ENCODE measurements around the gene CDK14. TPM values are rescaled to one million over a fixed set of nuclear protein-coding genes. Genes with fewer than 3 reads are reported as not detected.

CDK14 gene
- 10 to 100 TPM in 7 of 8 experiments, 1 to 10 TPM in 1; 9.9 to 50.5 (median 13.3) TPM for total RNA-seq

DNA sequence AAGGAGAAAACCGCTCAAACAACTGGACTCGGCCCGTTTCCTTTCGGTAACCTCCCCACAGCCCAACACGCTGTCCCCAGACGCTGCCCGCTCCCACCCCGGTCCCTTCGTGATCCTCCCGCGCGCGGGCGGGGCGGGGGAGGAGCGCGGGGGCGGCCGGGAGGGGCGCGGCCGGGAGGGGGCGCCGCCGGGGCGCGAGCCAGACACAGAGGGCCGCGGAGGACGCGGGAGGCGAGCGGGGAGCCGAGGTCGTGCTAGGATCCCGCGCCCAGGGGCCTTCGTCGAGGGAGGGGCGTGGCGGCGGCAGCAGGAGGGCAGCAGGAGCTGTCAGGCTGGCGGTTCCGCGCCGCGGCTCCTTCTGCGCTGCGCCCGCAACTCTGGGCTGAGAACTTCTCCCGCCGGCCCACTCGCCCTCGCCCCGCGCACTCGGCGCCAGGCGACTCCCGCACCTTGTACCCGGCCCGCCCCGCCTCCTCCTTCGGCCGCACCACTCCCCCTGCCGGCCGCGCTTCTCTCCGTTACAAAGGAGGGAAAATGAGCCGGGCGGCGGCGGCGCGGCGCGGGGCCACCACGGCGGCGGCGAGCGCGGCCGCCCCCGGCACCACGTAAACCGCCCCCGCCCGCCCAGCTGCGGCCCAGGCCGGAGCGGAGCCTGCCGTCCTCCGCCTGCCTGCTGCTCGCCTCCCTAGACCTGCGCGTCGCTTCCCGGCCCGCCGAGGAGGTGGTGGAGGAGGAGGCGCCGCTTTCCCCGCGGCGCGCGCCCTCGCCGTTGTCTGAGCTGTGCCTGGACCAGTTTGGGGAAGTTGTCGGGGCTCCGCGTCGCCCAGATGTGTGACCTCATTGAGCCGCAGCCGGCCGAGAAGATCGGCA, at the start of gene CDK14:
TSS of gene CDK14 (plus strand) at position 521 of the 870 bp plus-strand sequence. CDS start at position 828, 307 bp downstream.
- ATAC-seq (replicated peaks in 6 of 8): peak; percentile 80 to 91 (median 87)
- Histone ChIP-seq H3K27ac (peak within 1 kb of the TSS in 1 of 2 donors; percentile 68), H3K4me3 (peak within 1 kb of the TSS; percentile 52 to 89 (median 74)), H3K4me1 (replicated peaks in 1 of 2) (peaks cover 4 to 14% of the 10 kb centered on the region in 2 donors)
- in situ Hi-C loops (cut with MboI; ENCODE audit: low pct_unique_long_range_greater_than_20kb in 2 of 9, low sequenced_read_pairs in 9 of 9, unreplicated experiment in 9 of 9): loop anchor here in 2 of 9 experiments (25.0 kb wide), 1 partner anchor 134 kb away; the partner anchor contains the start of gene PTTG1IP2 (in 2 of the 2)
- 0% methylated on average over 1 of the region's 118 CpGs; no CpG with 5 or more reads in 9 of the 10 experiments for WGBS, 10 experiments

DNA sequence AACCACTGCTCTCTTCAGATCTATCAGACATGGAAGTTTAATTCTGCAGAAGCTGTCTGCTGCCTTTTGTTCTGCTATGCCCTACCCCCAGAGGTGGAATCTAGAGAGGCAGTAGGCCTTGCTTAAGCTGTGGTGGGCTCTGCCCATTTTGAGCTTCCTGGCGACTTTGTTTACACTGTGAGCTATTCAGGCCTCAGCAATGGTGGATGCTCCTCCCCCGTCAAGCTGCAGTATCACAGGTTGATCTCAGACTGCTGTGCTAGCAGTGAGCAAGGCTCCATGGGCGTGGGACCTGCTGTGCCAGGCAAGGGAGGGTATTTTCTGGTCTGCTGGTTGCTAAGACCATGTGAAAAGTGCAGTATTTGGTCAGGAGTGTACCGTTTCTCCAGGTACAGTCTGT, 45.1 kb upstream of the CDK14 start:
- no peak for ATAC-seq (replicated peaks in 6 of 8)
- no peak overlapping the region for H3K4me3 ChIP-seq
- no peaks in the 10 kb centered on the region for H3K4me1 ChIP-seq (replicated peaks in 1 of 2)
- in situ Hi-C loops (cut with MboI; ENCODE audit: low pct_unique_long_range_greater_than_20kb in 2 of 9, low sequenced_read_pairs in 9 of 9, unreplicated experiment in 9 of 9): no loop called here
- WGBS, 10 experiments: 37 to 80% (median 60%) methylated on average over 1 to 4 of the region's 4 CpGs; no CpG with 5 or more reads in 3 of the 10 experiments
- no peak overlapping the region for H3K27ac ChIP-seq

GRCh38 chr7:90552521-90552920, 43.6 kb upstream of the CDK14 start:
- in situ Hi-C loops (cut with MboI; ENCODE audit: low pct_unique_long_range_greater_than_20kb in 2 of 9, low sequenced_read_pairs in 9 of 9, unreplicated experiment in 9 of 9): no loop called here
- no peak for ATAC-seq (replicated peaks in 6 of 8)
- Histone ChIP-seq H3K4me3 (no peak overlapping the region), H3K27ac (no peak overlapping the region), H3K4me1 (replicated peaks in 1 of 2) (no peaks in the 10 kb centered on the region)
- WGBS, 10 experiments: 0 to 100% (median 61%) methylated on average over 1 of the region's 1 CpG; no CpG with 5 or more reads in 2 of the 10 experiments

- 0 to 100% (median 70%) methylated on average over 1 of the region's 1 CpG; no CpG with 5 or more reads in 2 of the 10 experiments for WGBS, 10 experiments
- in situ Hi-C loops (cut with MboI; ENCODE audit: low pct_unique_long_range_greater_than_20kb in 2 of 9, low sequenced_read_pairs in 9 of 9, unreplicated experiment in 9 of 9): no loop called here
- no peak overlapping the region for H3K27ac ChIP-seq
Measured at GRCh38 chr7:90560730-90561129, 35.4 kb upstream of the CDK14 start.

DNA sequence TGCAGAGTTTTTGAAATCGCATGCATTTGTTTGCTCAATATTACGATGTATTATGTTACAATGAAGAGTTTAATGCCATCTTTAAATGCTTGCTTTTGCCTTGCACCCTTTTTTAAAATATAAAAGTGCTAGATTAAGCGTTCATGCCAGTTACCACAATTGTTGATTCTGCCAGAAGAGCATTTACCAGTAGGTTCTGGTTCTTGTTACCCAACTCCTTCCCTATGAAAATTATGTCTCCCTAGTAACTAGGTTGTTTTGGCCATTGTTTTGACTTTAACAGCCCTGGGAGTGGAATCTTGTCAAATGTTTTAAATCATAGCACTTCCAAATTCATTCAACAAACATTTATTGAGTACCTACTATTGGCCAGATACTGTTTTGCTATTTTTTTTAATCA, 32.8 kb upstream of the CDK14 start:
- Histone ChIP-seq H3K27ac (no peak overlapping the region), H3K4me1 (replicated peaks in 1 of 2) (no peaks in the 10 kb centered on the region), H3K4me3 (no peak overlapping the region)
- in situ Hi-C loops (cut with MboI; ENCODE audit: low pct_unique_long_range_greater_than_20kb in 2 of 9, low sequenced_read_pairs in 9 of 9, unreplicated experiment in 9 of 9): no loop called here
- ATAC-seq (replicated peaks in 6 of 8): no peak
- whole genome bisulfite sequencing, 10 experiments: 8 to 100% (median 71%) methylated on average over 1 to 3 of the region's 3 CpGs

More at GRCh38 chr7:90560730-90561129, 35.4 kb upstream of the CDK14 start:
- Histone ChIP-seq H3K4me1 (replicated peaks in 1 of 2) (no peaks in the 10 kb centered on the region), H3K4me3 (no peak overlapping the region)
- no peak for ATAC-seq (replicated peaks in 6 of 8)

DNA sequence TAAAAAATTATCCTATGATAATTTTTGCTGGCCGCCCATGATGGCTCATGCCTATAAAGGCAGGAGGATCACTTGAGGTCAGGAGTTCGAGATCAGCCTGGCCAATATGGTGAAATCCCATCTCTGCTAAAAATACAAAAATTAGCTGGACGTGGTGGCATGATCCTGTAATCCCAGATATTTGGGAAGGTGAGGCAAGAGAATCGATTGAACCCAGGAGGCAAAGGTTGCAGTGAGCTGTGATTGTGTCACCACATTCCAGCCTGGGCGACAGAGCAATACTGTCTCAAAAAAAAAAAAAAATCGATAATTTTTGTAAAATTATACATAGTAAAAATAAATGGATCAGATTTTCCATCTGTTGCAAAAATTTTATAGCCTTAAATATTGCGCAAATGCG, 31.7 kb upstream of the CDK14 start:
- Histone ChIP-seq H3K4me1 (replicated peaks in 1 of 2) (no peaks in the 10 kb centered on the region), H3K27ac (no peak overlapping the region), H3K4me3 (no peak overlapping the region)
- ATAC-seq (replicated peaks in 6 of 8): no peak
- WGBS, 10 experiments: 42 to 94% (median 85%) methylated on average over 4 to 8 of the region's 8 CpGs
- in situ Hi-C loops (cut with MboI; ENCODE audit: low pct_unique_long_range_greater_than_20kb in 2 of 9, low sequenced_read_pairs in 9 of 9, unreplicated experiment in 9 of 9): no loop called here

DNA sequence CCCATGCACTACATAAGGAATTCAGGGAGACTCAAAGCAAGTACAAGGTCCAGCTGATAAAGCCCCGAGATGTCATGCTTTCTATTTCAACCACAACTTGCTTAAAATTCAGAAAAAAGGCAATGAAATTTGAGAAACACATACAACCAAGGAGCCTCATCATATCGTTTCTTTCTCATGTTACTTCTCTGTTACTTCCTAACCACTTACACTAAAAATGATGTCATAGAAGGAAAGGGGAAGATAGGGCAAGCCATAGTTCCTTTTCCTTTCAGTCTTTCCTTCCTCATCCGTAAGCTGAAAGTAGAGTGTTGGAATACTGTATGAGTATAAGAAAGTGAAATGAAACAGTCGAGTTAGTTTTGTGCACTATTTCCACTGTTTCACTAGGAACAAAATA, 27.9 kb upstream of the CDK14 start:
- in situ Hi-C loops (cut with MboI; ENCODE audit: low pct_unique_long_range_greater_than_20kb in 2 of 9, low sequenced_read_pairs in 9 of 9, unreplicated experiment in 9 of 9): no loop called here
- H3K27ac ChIP-seq: no peak overlapping the region
- WGBS, 10 experiments: 53 to 95% (median 88%) methylated on average over 1 to 4 of the region's 4 CpGs
- no peak for ATAC-seq (replicated peaks in 6 of 8)
- H3K4me3 ChIP-seq: no peak overlapping the region
- no peaks in the 10 kb centered on the region for H3K4me1 ChIP-seq (replicated peaks in 1 of 2)

DNA sequence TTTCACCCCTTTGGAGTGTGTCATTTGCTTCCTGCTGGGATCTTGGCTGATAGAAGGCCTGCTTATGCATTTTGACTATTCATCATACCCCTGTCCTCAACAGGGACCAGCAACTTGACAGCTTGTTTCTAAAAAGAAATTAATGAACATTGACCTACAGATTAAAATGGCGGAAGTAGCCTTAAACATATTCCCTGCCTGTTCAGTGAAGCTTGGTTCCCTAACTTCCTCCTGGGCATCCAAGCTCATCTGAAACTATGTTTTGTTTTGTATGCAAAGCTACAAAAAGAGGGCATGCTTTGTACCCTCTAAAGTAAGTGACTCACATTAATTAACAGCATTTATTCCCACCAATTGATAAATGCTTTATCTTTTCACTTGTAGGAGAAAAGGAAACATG, 26.8 kb upstream of the CDK14 start:
- Histone ChIP-seq H3K27ac (no peak overlapping the region), H3K4me1 (replicated peaks in 1 of 2) (no peaks in the 10 kb centered on the region), H3K4me3 (no peak overlapping the region)
- peak in 4 of 8 experiments; percentile 17 to 50 (median 33) for ATAC-seq (replicated peaks in 6 of 8)
- in situ Hi-C loops (cut with MboI; ENCODE audit: low pct_unique_long_range_greater_than_20kb in 2 of 9, low sequenced_read_pairs in 9 of 9, unreplicated experiment in 9 of 9): no loop called here
- 45 to 100% (median 100%) methylated on average over 1 of the region's 1 CpG; no CpG with 5 or more reads in 4 of the 10 experiments for WGBS, 10 experiments

DNA sequence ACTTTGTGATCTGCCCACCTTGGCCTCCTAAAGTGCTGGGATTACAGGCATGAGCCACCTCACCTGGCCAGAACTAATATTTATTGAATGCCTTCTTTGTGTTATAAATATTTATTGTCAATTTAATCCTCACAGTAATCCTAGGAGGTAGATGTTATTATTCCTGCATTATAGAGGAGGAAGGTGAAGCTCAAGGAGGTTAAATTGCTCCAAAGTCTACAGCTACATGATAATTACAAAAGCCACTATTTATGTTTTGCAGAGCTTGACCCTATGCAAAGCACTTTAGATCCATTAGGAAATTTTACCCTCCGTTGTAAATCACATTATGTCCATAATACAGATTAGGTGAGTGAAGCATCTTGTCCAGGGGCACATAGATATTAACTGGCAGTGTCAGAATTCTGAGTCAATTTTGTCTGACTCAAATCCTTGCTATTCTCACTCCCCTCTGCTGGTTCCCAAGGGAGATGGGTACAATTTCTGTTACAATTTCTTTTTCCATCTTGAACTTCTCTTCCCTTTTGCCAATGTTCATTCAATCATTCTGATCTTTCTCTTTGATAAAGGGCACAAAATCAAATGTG, 25.7 kb upstream of the CDK14 start:
- no peak for ATAC-seq (replicated peaks in 6 of 8)
- in situ Hi-C loops (cut with MboI; ENCODE audit: low pct_unique_long_range_greater_than_20kb in 2 of 9, low sequenced_read_pairs in 9 of 9, unreplicated experiment in 9 of 9): no loop called here
- WGBS, 10 experiments: 27 to 100% (median 88%) methylated on average over 1 of the region's 1 CpG; no CpG with 5 or more reads in 3 of the 10 experiments

GRCh38 chr7:90574146-90574819, 21.8 kb upstream of the CDK14 start:
- 45 to 85% (median 79%) methylated on average over 1 to 3 of the region's 3 CpGs; no CpG with 5 or more reads in 3 of the 10 experiments for WGBS, 10 experiments
- Histone ChIP-seq H3K27ac (no peak overlapping the region), H3K4me1 (replicated peaks in 1 of 2) (no peaks in the 10 kb centered on the region), H3K4me3 (no peak overlapping the region)
- ATAC-seq (replicated peaks in 6 of 8): no peak
- in situ Hi-C loops (cut with MboI; ENCODE audit: low pct_unique_long_range_greater_than_20kb in 2 of 9, low sequenced_read_pairs in 9 of 9, unreplicated experiment in 9 of 9): no loop called here

More for the DNA sequence above, 25.7 kb upstream of the CDK14 start:
- no peak overlapping the region for H3K27ac ChIP-seq
- H3K4me1 ChIP-seq (replicated peaks in 1 of 2): no peaks in the 10 kb centered on the region
- H3K4me3 ChIP-seq: no peak overlapping the region

DNA sequence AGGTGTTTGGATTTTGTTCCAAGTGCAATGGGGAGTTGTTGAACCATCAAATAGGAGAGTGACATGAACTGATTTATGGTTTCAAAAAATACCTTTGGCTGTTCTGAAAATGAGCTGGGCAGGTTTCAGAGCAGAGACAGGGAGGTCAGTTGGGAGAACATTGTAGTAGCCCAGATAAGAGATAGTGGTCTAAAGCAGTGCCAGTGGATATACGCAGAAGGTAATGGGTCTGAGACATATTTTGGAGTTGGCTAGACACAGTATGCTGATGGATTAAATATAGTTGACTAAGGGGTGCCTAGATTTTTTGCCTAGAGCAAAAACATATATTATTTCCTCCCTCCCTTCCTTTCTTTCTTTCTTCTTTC, 21.3 kb upstream of the CDK14 start:
- H3K4me3 ChIP-seq: no peak overlapping the region
- no peak overlapping the region for H3K27ac ChIP-seq
- no peak for ATAC-seq (replicated peaks in 6 of 8)
- H3K4me1 ChIP-seq (replicated peaks in 1 of 2): no peaks in the 10 kb centered on the region
- in situ Hi-C loops (cut with MboI; ENCODE audit: low pct_unique_long_range_greater_than_20kb in 2 of 9, low sequenced_read_pairs in 9 of 9, unreplicated experiment in 9 of 9): loop anchor here in 2 of 9 experiments (25.0 kb wide), 1 partner anchor 113 kb away; the partner anchor contains the start of gene PTTG1IP2 (in 2 of the 2)
- 80 to 100% (median 100%) methylated on average over 1 of the region's 1 CpG; no CpG with 5 or more reads in 3 of the 10 experiments for WGBS, 10 experiments

- peak in 1 of 8 experiments; percentile 76 for ATAC-seq (replicated peaks in 6 of 8)
- in situ Hi-C loops (cut with MboI; ENCODE audit: low pct_unique_long_range_greater_than_20kb in 2 of 9, low sequenced_read_pairs in 9 of 9, unreplicated experiment in 9 of 9): loop anchor here in 2 of 9 experiments (25.0 kb wide), 1 partner anchor 117 kb away; the partner anchor contains the start of gene PTTG1IP2 (in 2 of the 2)
- 17 to 100% (median 71%) methylated on average over 1 to 4 of the region's 4 CpGs; no CpG with 5 or more reads in 2 of the 10 experiments for WGBS, 10 experiments
- Histone ChIP-seq H3K27ac (no peak overlapping the region), H3K4me3 (no peak overlapping the region), H3K4me1 (replicated peaks in 1 of 2) (no peaks in the 10 kb centered on the region)
Measured at GRCh38 chr7:90579181-90579688, 16.9 kb upstream of the CDK14 start.

Data from motor neuron (in vitro differentiated cells).